C4-2B (cell line): ENCODE data around the gene TEX12.

ENCODE experiments used
- CTCF ChIP-seq: fragments of 450-650 bp; conservative IDR thresholded peaks from 2 replicates; pipeline ENCODE4 v1.5.1; 2017; ENCODE audit warnings: mild to moderate bottlenecking
- ZFX ChIP-seq: fragments of 450-650 bp; IDR thresholded peaks from 2 replicates; pipeline ENCODE4 v1.6.1; 2017

DNA sequence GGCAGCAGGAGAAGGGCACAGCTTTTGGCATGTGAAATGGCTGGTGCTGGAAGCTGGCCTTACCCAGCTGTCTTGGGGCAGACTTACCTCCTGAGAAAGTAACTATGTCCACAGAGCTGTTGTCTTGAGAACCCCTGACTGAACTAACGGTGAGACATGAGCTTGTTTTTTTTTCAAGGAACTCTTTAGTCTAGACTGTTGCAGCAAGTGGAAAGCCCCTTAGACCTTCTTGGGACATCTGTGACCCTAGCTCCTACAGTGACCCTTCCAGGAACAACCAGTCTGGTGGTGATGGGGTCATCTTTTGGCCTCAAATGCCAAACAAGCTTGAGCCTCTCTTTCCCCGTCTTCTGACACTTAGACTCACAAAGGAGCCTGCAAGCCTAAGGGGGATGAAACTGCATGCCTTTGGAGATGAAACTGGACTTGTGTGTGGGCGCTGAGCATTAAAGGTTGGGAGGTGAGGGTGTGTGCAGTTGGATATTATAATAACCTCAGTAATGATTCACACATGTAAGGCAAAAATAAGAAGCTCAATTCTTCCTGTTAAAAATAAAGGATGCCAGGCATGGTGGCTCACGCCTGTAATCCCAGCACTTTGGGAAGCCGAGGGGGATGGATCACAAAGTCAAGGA, 45.1 kb upstream of the TEX12 start:
- TF ChIP-seq CTCF, result no peak
- no peak for TF ChIP-seq ZFX
